ENCODE measurements around the gene HSF4.

The HSF4 gene

GRCh38 chr16:67150047-67150832 is 14.3 kb upstream of the HSF4 start:
- no peak for DNase-seq (ENCODE audit: low read depth)

GRCh38 chr16:67150833-67151396 is 13.6 kb upstream of the HSF4 start, which contains the start of gene B3GNT9:
B3GNT9 (minus strand) TSS chr16:67150998; CDS start chr16:67150485, 513 bp downstream.
- no peak for DNase-seq (ENCODE audit: low read depth)

- no peak for DNase-seq (ENCODE audit: low read depth)
Measured at GRCh38 chr16:67151431-67152097, 13.0 kb upstream of the HSF4 start.

- DNase-seq (ENCODE audit: low read depth): no peak
Measured at GRCh38 chr16:67154578-67155294, 9.8 kb upstream of the HSF4 start.

- peak; percentile 63 for DNase-seq (ENCODE audit: low read depth)
Measured at GRCh38 chr16:67155295-67156142, 9.0 kb upstream of the HSF4 start.

GRCh38 chr16:67156143-67156844 is 8.3 kb upstream of the HSF4 start:
- DNase-seq (ENCODE audit: low read depth): no peak

GRCh38 chr16:67157106-67157748 is 7.3 kb upstream of the HSF4 start:
- DNase-seq (ENCODE audit: low read depth): no peak

GRCh38 chr16:67157892-67158635 is 6.5 kb upstream of the HSF4 start:
- no peak for DNase-seq (ENCODE audit: low read depth)

GRCh38 chr16:67158637-67159600 is 5.6 kb upstream of the HSF4 start:
- DNase-seq (ENCODE audit: low read depth): peak; percentile 64

GRCh38 chr16:67161595-67162058 is 2.9 kb upstream of the HSF4 start:
- DNase-seq (ENCODE audit: low read depth): no peak

GRCh38 chr16:67162506-67163163 is 1.9 kb upstream of the HSF4 start:
- DNase-seq (ENCODE audit: low read depth): no peak

- DNase-seq (ENCODE audit: low read depth): no peak
Measured at GRCh38 chr16:67163164-67163998, 1.2 kb upstream of the HSF4 start.

- no peak for DNase-seq (ENCODE audit: low read depth)
Measured at GRCh38 chr16:67163999-67164558, 466 bp upstream of the HSF4 start.

GRCh38 chr16:67165121-67166078 is 855 bp downstream of the HSF4 start:
- DNase-seq (ENCODE audit: low read depth): no peak

GRCh38 chr16:67166110-67166547 is 1.6 kb downstream of the HSF4 start:
- no peak for DNase-seq (ENCODE audit: low read depth)
